ENCODE measurements around the gene ZBED6.

ZBED6 gene

DNA sequence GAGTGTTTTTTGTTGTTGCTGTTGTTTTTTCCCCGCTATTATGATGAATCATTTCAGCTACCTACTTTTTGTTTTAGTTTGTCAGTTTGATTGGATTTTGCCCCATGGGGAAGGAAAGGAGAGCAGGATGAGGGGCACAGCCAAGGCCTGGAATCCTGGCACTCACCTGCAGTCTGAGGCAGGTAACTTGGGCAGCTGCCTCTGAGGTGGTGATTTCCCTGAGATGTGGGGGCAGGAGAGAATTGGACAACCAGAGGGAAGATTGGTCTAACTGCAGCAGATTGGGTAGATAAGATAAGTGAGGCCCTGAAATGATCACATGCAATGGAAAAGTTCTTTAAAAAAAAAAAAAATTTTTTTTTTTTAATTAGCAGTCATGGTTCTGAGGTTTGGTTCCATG, 31.9 kb upstream of the ZBED6 start:
- no peaks in the 10 kb centered on the region for H3K9me2 ChIP-seq (ENCODE audit: low read depth, low read length)
- H3K4me2 ChIP-seq (ENCODE audit: low read length), result no peak overlapping the region
- no peak overlapping the region for H3K9ac ChIP-seq (ENCODE audit: low read length)
- TF ChIP-seq EZH2 (IDR thresholded peaks at IDR 0.05; ENCODE audit: borderline replicate concordance, low read length), result no peak
- TF ChIP-seq, protein P1, sequence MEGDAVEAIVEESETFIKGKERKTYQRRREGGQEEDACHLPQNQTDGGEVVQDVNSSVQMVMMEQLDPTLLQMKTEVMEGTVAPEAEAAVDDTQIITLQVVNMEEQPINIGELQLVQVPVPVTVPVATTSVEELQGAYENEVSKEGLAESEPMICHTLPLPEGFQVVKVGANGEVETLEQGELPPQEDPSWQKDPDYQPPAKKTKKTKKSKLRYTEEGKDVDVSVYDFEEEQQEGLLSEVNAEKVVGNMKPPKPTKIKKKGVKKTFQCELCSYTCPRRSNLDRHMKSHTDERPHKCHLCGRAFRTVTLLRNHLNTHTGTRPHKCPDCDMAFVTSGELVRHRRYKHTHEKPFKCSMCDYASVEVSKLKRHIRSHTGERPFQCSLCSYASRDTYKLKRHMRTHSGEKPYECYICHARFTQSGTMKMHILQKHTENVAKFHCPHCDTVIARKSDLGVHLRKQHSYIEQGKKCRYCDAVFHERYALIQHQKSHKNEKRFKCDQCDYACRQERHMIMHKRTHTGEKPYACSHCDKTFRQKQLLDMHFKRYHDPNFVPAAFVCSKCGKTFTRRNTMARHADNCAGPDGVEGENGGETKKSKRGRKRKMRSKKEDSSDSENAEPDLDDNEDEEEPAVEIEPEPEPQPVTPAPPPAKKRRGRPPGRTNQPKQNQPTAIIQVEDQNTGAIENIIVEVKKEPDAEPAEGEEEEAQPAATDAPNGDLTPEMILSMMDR (IDR thresholded peaks at IDR 0.05; ENCODE audit: low read length), result no peak
- no peaks in the 10 kb centered on the region for H3K9me3 ChIP-seq (ENCODE audit: low read length)
- H3K4me1 ChIP-seq (ENCODE audit: insufficient read depth, low read length, severe bottlenecking), result peaks cover 69% of the 10 kb centered on the region
- H3F3A ChIP-seq (ENCODE audit: insufficient read depth, low read length), result no peaks in the 10 kb centered on the region
- peaks cover 6% of the 10 kb centered on the region for H3K36me3 ChIP-seq (ENCODE audit: insufficient read depth, low read length)
- H3K27me3 ChIP-seq (ENCODE audit: insufficient read depth, low read length), result no peaks in the 10 kb centered on the region
- H2AFZ ChIP-seq (ENCODE audit: low read length), result no peak overlapping the region
- H3K27ac ChIP-seq (ENCODE audit: low read depth, low read length, poor library complexity, severe bottlenecking), result peak overlapping the region; percentile 97
- H3K79me2 ChIP-seq (ENCODE audit: insufficient read depth, low read length), result peaks cover 15% of the 10 kb centered on the region
- no peaks in the 10 kb centered on the region for H4K20me1 ChIP-seq (ENCODE audit: insufficient read depth, low read length)
- H3K4me3 ChIP-seq (ENCODE audit: low read depth, low read length, poor library complexity, severe bottlenecking), result no peak overlapping the region

DNA sequence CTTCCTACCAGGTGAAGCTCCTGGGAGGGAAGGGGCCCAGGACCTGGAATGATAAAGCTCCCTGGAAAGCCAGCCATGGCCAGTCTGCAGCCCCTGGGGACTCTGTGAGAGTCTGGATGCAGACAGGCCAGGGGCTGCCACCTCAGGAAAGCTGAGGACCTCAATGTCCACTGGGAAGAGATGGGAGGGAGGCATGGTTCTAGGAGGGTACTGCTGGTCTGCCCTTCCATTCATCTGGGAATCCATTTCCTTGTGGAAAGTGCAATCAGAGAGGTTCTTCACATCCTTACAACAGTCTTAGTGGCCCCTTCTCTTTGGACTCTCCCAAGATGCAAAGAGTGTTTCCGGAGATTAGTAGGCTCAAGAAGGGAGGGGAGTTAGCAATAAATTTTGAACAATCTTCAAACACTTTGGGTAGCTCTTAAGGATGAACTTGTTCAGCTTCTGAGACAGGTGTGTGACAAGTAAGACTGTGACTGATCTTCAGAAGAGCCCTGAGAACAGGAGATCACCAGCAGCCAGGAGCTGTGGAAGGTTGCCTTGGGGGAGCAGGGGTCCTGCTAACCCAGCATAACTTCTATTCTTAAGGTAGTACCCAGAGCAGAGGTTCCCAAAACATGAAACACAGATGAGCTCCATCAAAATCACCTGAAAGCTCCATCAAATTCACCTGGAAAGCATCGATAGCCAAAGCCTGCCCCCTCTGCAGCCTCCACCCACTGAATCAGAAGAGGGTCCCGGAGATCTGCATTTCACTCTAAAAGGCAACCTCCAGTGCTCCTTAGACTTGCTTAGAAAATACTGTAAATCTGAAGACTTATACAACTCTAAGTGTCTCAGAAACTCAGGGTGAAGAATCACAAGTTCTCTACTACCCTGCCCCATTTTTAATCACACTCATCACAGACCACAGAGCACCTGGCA, 31.1 kb upstream of the ZBED6 start:
- H3K9me3 ChIP-seq (ENCODE audit: low read length), result no peaks in the 10 kb centered on the region
- no peaks in the 10 kb centered on the region for H3F3A ChIP-seq (ENCODE audit: insufficient read depth, low read length)
- H3K79me2 ChIP-seq (ENCODE audit: insufficient read depth, low read length), result peaks cover 15% of the 10 kb centered on the region
- peak overlapping the region; percentile 90 for H3K9ac ChIP-seq (ENCODE audit: low read length)
- no peaks in the 10 kb centered on the region for H3K27me3 ChIP-seq (ENCODE audit: insufficient read depth, low read length)
- no peaks in the 10 kb centered on the region for H3K9me2 ChIP-seq (ENCODE audit: low read depth, low read length)
- H2AFZ ChIP-seq (ENCODE audit: low read length), result no peak overlapping the region
- H4K20me1 ChIP-seq (ENCODE audit: insufficient read depth, low read length), result no peaks in the 10 kb centered on the region
- TF ChIP-seq, protein P1 (IDR thresholded peaks at IDR 0.05; ENCODE audit: low read length), result no peak
- TF ChIP-seq EZH2 (IDR thresholded peaks at IDR 0.05; ENCODE audit: borderline replicate concordance, low read length), result no peak
- H3K4me2 ChIP-seq (ENCODE audit: low read length), result peak overlapping the region; percentile 85
- peak overlapping the region; percentile 78 for H3K4me3 ChIP-seq (ENCODE audit: low read depth, low read length, poor library complexity, severe bottlenecking)
- peaks cover 8% of the 10 kb centered on the region for H3K36me3 ChIP-seq (ENCODE audit: insufficient read depth, low read length)
- peaks cover 66% of the 10 kb centered on the region for H3K4me1 ChIP-seq (ENCODE audit: insufficient read depth, low read length, severe bottlenecking)
- peak overlapping the region; percentile 97 for H3K27ac ChIP-seq (ENCODE audit: low read depth, low read length, poor library complexity, severe bottlenecking)

DNA sequence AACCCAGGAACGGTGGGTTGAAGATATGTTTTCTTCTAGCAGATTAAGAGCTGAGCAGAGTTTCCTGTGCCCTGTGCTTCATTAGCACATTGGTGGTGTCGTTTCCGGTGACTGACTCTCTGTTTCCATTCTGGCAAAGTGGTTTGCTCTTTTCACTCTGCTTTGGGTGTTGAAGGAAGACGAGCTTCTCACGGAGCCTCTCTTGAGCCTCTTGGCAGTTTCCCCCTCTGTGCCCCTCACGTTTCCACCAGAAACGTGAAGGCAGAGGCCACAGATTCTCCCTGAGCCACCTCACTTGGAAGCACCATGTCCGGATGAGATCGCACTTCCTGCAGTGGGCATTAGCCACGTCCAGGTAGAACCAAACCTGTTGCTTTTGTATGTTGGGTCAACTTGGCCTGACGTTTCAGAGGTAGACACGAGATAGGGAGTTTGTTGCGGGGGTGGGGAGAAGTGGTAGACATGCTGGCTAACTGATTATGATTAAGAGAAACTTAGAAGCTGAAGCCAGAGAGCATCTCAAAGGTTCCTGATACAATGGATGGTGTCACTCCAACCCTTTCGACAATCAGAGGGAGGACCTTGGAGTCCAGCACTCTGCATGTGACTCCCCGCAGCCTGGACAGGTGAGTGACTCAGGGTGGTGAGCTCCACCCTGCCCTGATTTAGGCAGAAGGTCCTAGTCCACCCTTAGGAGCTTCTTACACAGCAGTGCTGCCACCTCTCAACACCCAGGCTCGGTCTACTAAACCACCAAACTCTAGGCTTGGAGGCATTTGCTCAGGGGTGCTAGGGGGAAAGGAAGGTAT, 30.2 kb upstream of the ZBED6 start, which contains the start of gene LAX1:
Gene LAX1, plus strand, starts transcription at position 155 of the 809 bp plus-strand sequence. Its CDS starts 383 bp downstream, at position 538.
- Histone ChIP-seq H3K4me2 (ENCODE audit: low read length) (peak within 1 kb of the TSS; percentile 85), H3K9me3 (ENCODE audit: low read length) (no peaks in the 10 kb centered on the region), H3K79me2 (ENCODE audit: insufficient read depth, low read length) (peaks cover 15% of the 10 kb centered on the region), H3K27me3 (ENCODE audit: insufficient read depth, low read length) (no peaks in the 10 kb centered on the region), H3F3A (ENCODE audit: insufficient read depth, low read length) (no peaks in the 10 kb centered on the region), H3K4me1 (ENCODE audit: insufficient read depth, low read length, severe bottlenecking) (peaks cover 57% of the 10 kb centered on the region), H3K9me2 (ENCODE audit: low read depth, low read length) (no peaks in the 10 kb centered on the region), H3K9ac (ENCODE audit: low read length) (peak within 1 kb of the TSS; percentile 90), H3K27ac (ENCODE audit: low read depth, low read length, poor library complexity, severe bottlenecking) (peak within 1 kb of the TSS; percentile 97), H2AFZ (ENCODE audit: low read length) (no peak within 1 kb of the TSS), H3K36me3 (ENCODE audit: insufficient read depth, low read length) (peaks cover 8% of the 10 kb centered on the region), H3K4me3 (ENCODE audit: low read depth, low read length, poor library complexity, severe bottlenecking) (peak within 1 kb of the TSS; percentile 78), H4K20me1 (ENCODE audit: insufficient read depth, low read length) (no peaks in the 10 kb centered on the region)
- TF ChIP-seq EZH2 (IDR thresholded peaks at IDR 0.05; ENCODE audit: borderline replicate concordance, low read length), result no peak
- TF ChIP-seq, protein P1 (IDR thresholded peaks at IDR 0.05; ENCODE audit: low read length), result no peak; the same call in 1 of the 2 replicates

Measured in OCI-LY1 (cell line).